RWPE2 (cell line): ENCODE measurements around the gene PARN.
"Not testable (repeated sequence)": the region's sequence is repeated elsewhere in the genome, so short reads cannot be mapped to it uniquely, and the experiment has no call there.

Experiments used
- ATAC-seq: fragments of 200-7000 bp; cut with Tn5 transposase; 3 replicates; pipeline ENCODE4 v1.9.1; 2021; ENCODE audit warnings: low read depth
- DNase-seq: peaks from one replicate; pipeline ENCODE4 v3.0.0-alpha.2; 2020; ENCODE audit warnings: low spot score
- H3K27ac ChIP-seq: fragments of 450-650 bp; 2 replicates; pipeline ENCODE4 v1.5.1; 2017; ENCODE audit warnings: mild to moderate bottlenecking; ENCODE audit not compliant: poor library complexity, severe bottlenecking
- H3K27me3 ChIP-seq: fragments of 250-450 bp; sonication (Bioruptor Pico); 2 replicates; pipeline ENCODE4 v1.5.1; 2021; ENCODE audit warnings: mild to moderate bottlenecking, moderate library complexity; ENCODE audit not compliant: insufficient read depth, poor library complexity, severe bottlenecking
- H3K36me3 ChIP-seq: fragments of 250-450 bp; sonication (Bioruptor Pico); 2 replicates; pipeline ENCODE4 v1.5.1; 2020; ENCODE audit warnings: low read depth, mild to moderate bottlenecking, moderate library complexity
- H3K4me1 ChIP-seq: fragments of 250-450 bp; sonication (Bioruptor Pico); 2 replicates; pipeline ENCODE4 v1.5.1; 2021; ENCODE audit warnings: mild to moderate bottlenecking, moderate library complexity; ENCODE audit not compliant: insufficient read depth, poor library complexity, severe bottlenecking
- H3K4me3 ChIP-seq: fragments of 250-450 bp; sonication (Bioruptor Pico); 2 replicates; pipeline ENCODE4 v1.5.1; 2021; ENCODE audit warnings: mild to moderate bottlenecking, moderate library complexity; ENCODE audit not compliant: severe bottlenecking
- H3K9me3 ChIP-seq: fragments of 250-450 bp; sonication (Bioruptor Pico); 2 replicates; pipeline ENCODE4 v1.5.1; 2021; ENCODE audit warnings: mild to moderate bottlenecking, moderate library complexity; ENCODE audit not compliant: severe bottlenecking
- TF ChIP-seq, protein P1 (sequence below): fragments of 450-650 bp; IDR thresholded peaks from one replicate; pipeline ENCODE4 v1.5.1; 2017; ENCODE audit warnings: mild to moderate bottlenecking, moderate library complexity; ENCODE audit not compliant: poor library complexity, severe bottlenecking

The PARN gene

DNA sequence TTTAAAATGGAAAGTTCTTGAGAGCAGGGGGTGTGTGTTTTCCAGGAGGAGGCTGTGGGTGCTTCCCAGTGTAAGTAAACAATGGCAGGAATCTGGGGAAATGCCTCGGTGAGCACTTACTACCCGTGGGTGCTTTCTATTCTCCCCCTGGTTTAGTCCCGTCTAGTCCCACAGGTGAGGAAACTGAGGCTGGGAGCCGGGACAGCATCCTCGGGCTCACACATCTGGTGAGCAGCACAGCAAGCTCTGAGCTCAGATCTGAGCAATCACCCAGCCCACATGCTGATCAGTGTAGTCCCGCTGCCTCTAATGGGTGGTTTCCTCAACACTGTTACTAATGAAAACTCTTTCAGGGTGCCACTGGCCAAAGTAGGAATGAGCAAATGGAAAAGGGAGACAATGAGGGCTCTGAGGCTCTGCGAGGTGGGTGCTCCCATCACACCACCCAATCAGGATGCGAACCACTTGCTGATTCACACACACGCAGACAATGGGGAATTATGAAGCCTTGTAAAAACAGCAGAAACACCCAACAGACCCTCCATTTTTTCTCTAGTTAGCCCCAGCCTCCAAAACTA lies 202.6 kb downstream of the PARN start:
- Histone ChIP-seq H3K27ac (no peak overlapping the region), H3K4me1 (peaks cover 5% of the 10 kb centered on the region)
- DNase-seq = no peak

DNA sequence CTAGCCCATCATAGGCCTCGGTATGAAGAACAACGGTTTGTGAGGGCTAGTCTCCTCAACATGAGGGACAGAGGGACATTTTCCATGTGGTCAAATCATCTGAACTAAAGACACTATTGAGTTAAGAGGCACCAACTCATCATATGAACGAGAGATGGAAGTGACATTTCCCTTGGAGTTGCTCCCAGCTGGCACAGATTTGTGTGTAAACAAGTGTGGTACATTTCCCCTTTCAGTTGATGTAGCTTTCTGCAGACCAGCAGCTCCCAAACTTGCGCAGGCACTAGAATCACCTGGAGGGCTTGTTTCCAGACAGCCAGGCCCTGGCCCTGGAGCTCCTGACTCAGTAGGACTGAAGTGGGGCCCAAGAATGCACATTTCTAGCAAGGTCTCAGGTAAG lies 205.5 kb downstream of the PARN start:
- Histone ChIP-seq H3K36me3 (no peaks in the 10 kb centered on the region), H3K27ac (no peak overlapping the region), H3K9me3 (no peaks in the 10 kb centered on the region), H3K27me3 (no peaks in the 10 kb centered on the region), H3K4me3 (no peak overlapping the region), H3K4me1 (peaks cover 5% of the 10 kb centered on the region)
- no peak for DNase-seq
- TF ChIP-seq, protein P1, sequence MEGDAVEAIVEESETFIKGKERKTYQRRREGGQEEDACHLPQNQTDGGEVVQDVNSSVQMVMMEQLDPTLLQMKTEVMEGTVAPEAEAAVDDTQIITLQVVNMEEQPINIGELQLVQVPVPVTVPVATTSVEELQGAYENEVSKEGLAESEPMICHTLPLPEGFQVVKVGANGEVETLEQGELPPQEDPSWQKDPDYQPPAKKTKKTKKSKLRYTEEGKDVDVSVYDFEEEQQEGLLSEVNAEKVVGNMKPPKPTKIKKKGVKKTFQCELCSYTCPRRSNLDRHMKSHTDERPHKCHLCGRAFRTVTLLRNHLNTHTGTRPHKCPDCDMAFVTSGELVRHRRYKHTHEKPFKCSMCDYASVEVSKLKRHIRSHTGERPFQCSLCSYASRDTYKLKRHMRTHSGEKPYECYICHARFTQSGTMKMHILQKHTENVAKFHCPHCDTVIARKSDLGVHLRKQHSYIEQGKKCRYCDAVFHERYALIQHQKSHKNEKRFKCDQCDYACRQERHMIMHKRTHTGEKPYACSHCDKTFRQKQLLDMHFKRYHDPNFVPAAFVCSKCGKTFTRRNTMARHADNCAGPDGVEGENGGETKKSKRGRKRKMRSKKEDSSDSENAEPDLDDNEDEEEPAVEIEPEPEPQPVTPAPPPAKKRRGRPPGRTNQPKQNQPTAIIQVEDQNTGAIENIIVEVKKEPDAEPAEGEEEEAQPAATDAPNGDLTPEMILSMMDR = no peak
- no peak for ATAC-seq

More for the DNA sequence above, 202.6 kb downstream of the PARN start:
- Histone ChIP-seq H3K9me3 (no peaks in the 10 kb centered on the region), H3K27me3 (no peaks in the 10 kb centered on the region), H3K36me3 (no peaks in the 10 kb centered on the region), H3K4me3 (no peak overlapping the region)
- TF ChIP-seq, protein P1 = no peak
- no peak for ATAC-seq

DNA sequence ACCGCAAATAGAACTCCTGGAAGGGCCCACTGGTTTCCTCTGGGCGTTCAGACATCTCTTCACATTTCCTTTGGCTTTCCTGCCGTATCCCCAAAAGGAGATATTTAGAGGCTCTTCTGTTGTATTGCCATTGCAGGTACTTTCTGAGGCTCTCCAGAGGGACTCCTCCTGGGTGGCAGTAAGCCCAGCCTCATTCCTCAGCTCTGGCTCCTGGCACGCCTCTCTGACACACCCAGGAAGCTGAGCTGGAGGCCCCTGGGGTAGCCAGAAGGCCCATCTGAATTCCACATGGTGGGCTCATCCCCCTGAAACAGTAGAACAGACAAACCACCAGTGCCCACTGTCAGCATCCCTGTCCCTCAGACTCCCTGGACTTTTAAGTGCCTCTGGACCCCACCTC lies 206.7 kb downstream of the PARN start:
- no peaks in the 10 kb centered on the region for H3K36me3 ChIP-seq
- TF ChIP-seq, protein P1 = no peak
- no peaks in the 10 kb centered on the region for H3K9me3 ChIP-seq
- H3K4me1 ChIP-seq = peaks cover 5% of the 10 kb centered on the region
- DNase-seq (no peak), ATAC-seq (peak; percentile 56; the same call in 2 of the 3 replicates)
- H3K4me3 ChIP-seq = no peak overlapping the region
- H3K27me3 ChIP-seq = no peaks in the 10 kb centered on the region
- no peak overlapping the region for H3K27ac ChIP-seq

DNA sequence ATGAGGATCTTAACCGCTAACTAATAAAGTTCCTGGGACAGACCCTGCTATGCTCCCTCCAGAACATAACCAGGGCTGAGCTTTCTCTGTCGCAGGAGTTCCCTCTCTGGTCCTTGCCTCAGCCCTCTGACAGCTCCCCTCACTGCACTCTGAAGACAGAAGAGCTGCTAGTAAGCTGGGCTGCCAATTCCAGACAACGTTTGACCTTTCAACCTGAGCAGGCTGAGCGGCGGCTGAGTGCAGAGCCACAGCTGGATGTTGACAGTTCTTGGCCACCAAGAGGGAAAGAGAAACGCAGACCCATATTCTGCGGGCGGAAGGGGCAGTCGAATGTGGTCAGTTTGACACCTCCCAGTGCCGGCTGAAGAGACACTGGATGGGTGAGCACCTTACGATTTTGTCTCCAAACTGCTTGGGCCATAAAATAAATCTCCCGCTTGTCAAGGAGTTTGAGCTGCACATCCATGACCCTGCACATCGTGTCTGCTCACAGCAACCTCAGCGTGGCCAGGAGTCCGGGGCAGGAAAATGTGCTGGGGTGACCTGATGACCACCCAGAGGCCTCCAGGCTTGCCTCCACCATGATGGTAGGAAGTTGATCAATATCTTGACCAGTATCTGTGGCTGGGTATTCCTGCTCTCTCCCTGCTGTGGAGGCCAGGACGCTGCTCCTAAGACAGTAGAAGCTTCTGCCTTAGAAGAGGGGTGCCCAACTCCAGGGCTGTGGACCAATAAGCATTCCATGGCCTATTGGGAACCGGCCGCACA lies 209.2 kb downstream of the PARN start:
- ATAC-seq (no peak), DNase-seq (no peak)
- Histone ChIP-seq H3K4me1 (peaks cover 5% of the 10 kb centered on the region), H3K9me3 (no peaks in the 10 kb centered on the region), H3K27me3 (no peaks in the 10 kb centered on the region), H3K27ac (no peak overlapping the region), H3K36me3 (no peaks in the 10 kb centered on the region), H3K4me3 (no peak overlapping the region)
- TF ChIP-seq, protein P1 = no peak

DNA sequence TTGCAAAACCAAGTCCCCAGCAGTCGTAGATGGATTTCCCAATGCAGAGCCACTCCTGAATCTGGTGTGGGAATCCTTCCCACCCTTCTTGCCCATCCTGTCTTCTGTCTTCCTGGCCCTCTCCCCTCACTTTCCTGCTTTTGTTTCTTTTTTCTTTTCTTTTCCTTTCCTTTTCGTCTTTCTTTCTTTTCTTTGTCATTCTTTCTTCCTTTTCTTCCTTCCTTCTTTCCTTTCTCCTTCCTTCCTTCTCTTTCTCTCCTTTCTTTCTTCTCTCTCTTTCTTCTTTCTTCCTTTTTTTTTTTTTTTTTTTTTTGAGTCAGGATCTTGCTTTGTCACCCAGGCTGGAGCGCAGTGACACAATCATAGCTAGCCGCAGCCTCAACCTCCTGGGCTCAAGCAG lies 209.8 kb downstream of the PARN start:
- not testable (repeated sequence) for H3K9me3 ChIP-seq, H3K27me3 ChIP-seq, ATAC-seq, DNase-seq, H3K36me3 ChIP-seq, H3K4me1 ChIP-seq, H3K27ac ChIP-seq, H3K4me3 ChIP-seq
